C4-2B (cell line): ENCODE measurements around the gene OTUD7B.

Experiments
- H3K27ac ChIP-seq: fragments of 450-650 bp; 2 replicates; pipeline ENCODE4 v1.5.1; 2017
- CTCF ChIP-seq: fragments of 450-650 bp; conservative IDR thresholded peaks from 2 replicates; pipeline ENCODE4 v1.5.1; 2017; ENCODE audit warnings: mild to moderate bottlenecking
- ZFX ChIP-seq: fragments of 450-650 bp; IDR thresholded peaks from 2 replicates; pipeline ENCODE4 v1.6.1; 2017

OTUD7B gene

GRCh38 chr1:150017206-150017750, 6.8 kb upstream of the OTUD7B start:
- TF ChIP-seq CTCF, result no peak
- TF ChIP-seq ZFX, result no peak
- no peak overlapping the region for H3K27ac ChIP-seq

GRCh38 chr1:150015651-150016131, 5.2 kb upstream of the OTUD7B start:
- peak overlapping the region; percentile 14; the same call in 1 of the 2 replicates for H3K27ac ChIP-seq
- TF ChIP-seq CTCF (no peak), ZFX (no peak)

GRCh38 chr1:150012611-150013010, 2.1 kb upstream of the OTUD7B start:
- no peak overlapping the region for H3K27ac ChIP-seq
- TF ChIP-seq ZFX (no peak), CTCF (no peak)

GRCh38 chr1:150009604-150010392, 728 bp downstream of the OTUD7B start:
- no peak for TF ChIP-seq CTCF
- TF ChIP-seq ZFX, result no peak
- H3K27ac ChIP-seq, result peak overlapping the region; percentile 86

GRCh38 chr1:150008699-150009098, 1.8 kb downstream of the OTUD7B start:
- TF ChIP-seq ZFX (no peak), CTCF (no peak)
- no peak overlapping the region for H3K27ac ChIP-seq

GRCh38 chr1:150006881-150007421, 3.6 kb downstream of the OTUD7B start:
- TF ChIP-seq ZFX, result no peak
- TF ChIP-seq CTCF, result no peak
- no peak overlapping the region for H3K27ac ChIP-seq

GRCh38 chr1:150005606-150006005, 4.9 kb downstream of the OTUD7B start:
- no peak overlapping the region for H3K27ac ChIP-seq
- TF ChIP-seq ZFX, result no peak
- no peak for TF ChIP-seq CTCF
